IMR-90 (cell line): ENCODE data around the gene OTUB2. TPM values are rescaled to one million over a fixed set of nuclear protein-coding genes. Genes with fewer than 3 reads are reported as not detected.

Source experiments
- ATAC-seq: fragments of 200-7000 bp; cut with Tn5 transposase; 2 replicates; pipeline ENCODE4 v1.9.1; 2020; ENCODE audit warnings: low read depth, mild to moderate bottlenecking, moderate library complexity
- BruUV-seq: library from RNA; stranded (reverse); fragments of 400-500 nt; replicated peaks from 2 replicates; lab custom pipeline; 2021; lab: Mats Ljungman, UMichigan
- CTCF ChIA-PET: fragments of 300-600 bp; formaldehyde crosslinking; extraction: SDS; loops from one replicate; lab custom pipeline; 2021; ENCODE audit warnings: antibody characterized with exemption; lab: Yijun Ruan, JAX
- POLR2A ChIA-PET: fragments of 300-600 bp; sonication (Branson Sonifier 250); formaldehyde crosslinking; loops from one replicate; lab custom pipeline; 2022; ENCODE audit warnings: antibody characterized with exemption; ENCODE audit not compliant: unreplicated experiment; lab: Charles Lee
- DNase-seq: peaks from one replicate; pipeline ENCODE4 v3.0.0; 2013
- H2AFZ ChIP-seq: replicated peaks from 2 replicates; pipeline ENCODE3; 2013; ENCODE audit warnings: low read length, mild to moderate bottlenecking; ENCODE audit not compliant: poor library complexity
- H2AK5ac ChIP-seq: 2 replicates; pipeline ENCODE4 v1.6.1; 2013; ENCODE audit warnings: low read depth, low read length, inconsistent platforms
- H2AK9ac ChIP-seq: replicated peaks from 2 replicates; pipeline ENCODE3; 2013; ENCODE audit warnings: mild to moderate bottlenecking, low read depth, low read length, moderate library complexity; ENCODE audit not compliant: poor library complexity
- H2BK120ac ChIP-seq: 2 replicates; pipeline ENCODE4 v1.6.1; 2013; ENCODE audit warnings: low read depth, low read length, inconsistent platforms
- H2BK15ac ChIP-seq: 3 replicates; pipeline ENCODE4 v1.6.1; 2013; ENCODE audit warnings: low read depth, low read length, inconsistent platforms
- H2BK20ac ChIP-seq: 2 replicates; pipeline ENCODE4 v1.6.1; 2013; ENCODE audit warnings: low read depth, mild to moderate bottlenecking, inconsistent platforms, low read length, moderate library complexity
- H2BK5ac ChIP-seq: 2 replicates; pipeline ENCODE4 v1.6.1; 2013; ENCODE audit warnings: mild to moderate bottlenecking, low read depth, low read length, inconsistent platforms; ENCODE audit not compliant: poor library complexity, severe bottlenecking
- H3K14ac ChIP-seq: replicated peaks from 2 replicates; pipeline ENCODE4 v1.6.1; 2013; ENCODE audit warnings: low read depth, low read length, inconsistent platforms
- H3K18ac ChIP-seq: 2 replicates; pipeline ENCODE4 v1.6.1; 2013; ENCODE audit warnings: low read depth, low read length, control low read depth
- H3K23ac ChIP-seq: 2 replicates; pipeline ENCODE4 v1.6.1; 2013; ENCODE audit warnings: low read depth, low read length, inconsistent platforms
- H3K27ac ChIP-seq: 2 replicates; pipeline ENCODE4 v1.5.1; 2013; ENCODE audit warnings: mild to moderate bottlenecking, control low read depth, low read length; ENCODE audit not compliant: insufficient read depth
- H3K27me3 ChIP-seq: 2 replicates; pipeline ENCODE4 v1.6.1; 2013; ENCODE audit warnings: low read length; ENCODE audit not compliant: control insufficient read depth, insufficient read depth
- H3K36me3 ChIP-seq: 2 replicates; pipeline ENCODE4 v1.6.1; 2013; ENCODE audit warnings: low read length, mixed read lengths; ENCODE audit not compliant: control insufficient read depth, insufficient read depth
- H3K4ac ChIP-seq: 2 replicates; pipeline ENCODE4 v1.6.1; 2013; ENCODE audit warnings: low read depth, low read length, inconsistent platforms
- H3K4me1 ChIP-seq: 2 replicates; pipeline ENCODE4 v1.6.1; 2013; ENCODE audit warnings: low read length, mixed read lengths; ENCODE audit not compliant: control insufficient read depth, insufficient read depth
- H3K4me2 ChIP-seq: 2 replicates; pipeline ENCODE4 v1.6.1; 2013; ENCODE audit warnings: low read depth, mild to moderate bottlenecking, control low read depth, low read length, moderate library complexity
- H3K4me3 ChIP-seq: 2 replicates; pipeline ENCODE4 v1.5.1; 2013; ENCODE audit warnings: low read depth, mild to moderate bottlenecking, control low read depth, low read length, moderate library complexity; ENCODE audit not compliant: insufficient read depth
- H3K56ac ChIP-seq: 2 replicates; pipeline ENCODE4 v1.6.1; 2013; ENCODE audit warnings: low read length, inconsistent platforms; ENCODE audit not compliant: insufficient read depth; ENCODE audit errors: extremely low read depth
- H3K79me1 ChIP-seq, 2 experiments: 2 replicates each; pipeline ENCODE4 v1.6.1; 2013; ENCODE audit warnings: low read length in 2 of 2, inconsistent platforms in 1 of 2, low read depth in 1 of 2
- H3K9ac ChIP-seq: 2 replicates; pipeline ENCODE4 v1.6.1; 2013; ENCODE audit warnings: low read depth, low read length, control low read depth
- H3K9me1 ChIP-seq: 2 replicates; pipeline ENCODE4 v1.6.1; 2013; ENCODE audit warnings: low read length, inconsistent platforms; ENCODE audit not compliant: insufficient read depth
- H3K9me3 ChIP-seq: 2 replicates; pipeline ENCODE4 v1.6.1; 2013; ENCODE audit warnings: low read length; ENCODE audit not compliant: control insufficient read depth, insufficient read depth
- H4K20me1 ChIP-seq: 2 replicates; pipeline ENCODE4 v1.6.1; 2013; ENCODE audit warnings: low read length, inconsistent platforms; ENCODE audit not compliant: insufficient read depth
- H4K5ac ChIP-seq: 2 replicates; pipeline ENCODE4 v1.6.1; 2013; ENCODE audit warnings: mild to moderate bottlenecking, low read depth, low read length, control low read depth
- H4K8ac ChIP-seq, 2 experiments: 2 replicates each; pipeline ENCODE4 v1.6.1; 2013; ENCODE audit warnings: low read depth in 2 of 2, low read length in 2 of 2, control low read depth in 1 of 2, inconsistent platforms in 1 of 2
- H4K91ac ChIP-seq: 2 replicates; pipeline ENCODE4 v1.6.1; 2013; ENCODE audit warnings: low read depth, low read length, inconsistent platforms; ENCODE audit not compliant: insufficient read depth
- BHLHE40 ChIP-seq: fragments of 150-350 bp; IDR thresholded peaks from 2 replicates; pipeline ENCODE4 v1.6.1; 2016; ENCODE audit warnings: mild to moderate bottlenecking, low read depth, low read length
- CEBPB ChIP-seq: IDR thresholded peaks from 2 replicates; pipeline ENCODE4 v1.6.1; 2012; ENCODE audit warnings: low read depth, low read length, improper control_type of control experiment
- CHD1 ChIP-seq: IDR thresholded peaks from 2 replicates; pipeline ENCODE4 v1.6.1; 2012; ENCODE audit warnings: low read depth, low read length, improper control_type of control experiment
- ELK1 ChIP-seq: fragments of 150-350 bp; IDR thresholded peaks from 2 replicates; pipeline ENCODE4 v1.6.1; 2016; ENCODE audit warnings: low read depth, mild to moderate bottlenecking, low read length, moderate library complexity, borderline replicate concordance
- FOS ChIP-seq: fragments of 150-350 bp; IDR thresholded peaks from 2 replicates; pipeline ENCODE4 v1.6.1; 2016; ENCODE audit warnings: low read depth, low read length
- MAFK ChIP-seq: IDR thresholded peaks from 2 replicates; pipeline ENCODE4 v1.6.1; 2012; ENCODE audit warnings: low read depth, low read length, improper control_type of control experiment
- MAZ ChIP-seq: IDR thresholded peaks from 2 replicates; pipeline ENCODE4 v1.6.1; 2012; ENCODE audit warnings: low read depth, mild to moderate bottlenecking, low read length, improper control_type of control experiment, moderate library complexity, borderline replicate concordance
- MXI1 ChIP-seq: IDR thresholded peaks from 2 replicates; pipeline ENCODE4 v1.6.1; 2012; ENCODE audit warnings: low read depth, mild to moderate bottlenecking, low read length, moderate library complexity, borderline replicate concordance
- NFE2L2 ChIP-seq: fragments of 150-350 bp; IDR thresholded peaks from 2 replicates; pipeline ENCODE4 v1.6.1; 2016; ENCODE audit warnings: low read depth, mild to moderate bottlenecking, low read length
- POLR2A ChIP-seq: IDR thresholded peaks from 2 replicates; pipeline ENCODE4 v1.6.1; 2012; ENCODE audit warnings: mild to moderate bottlenecking, low read depth, low read length
- RAD21 ChIP-seq: IDR thresholded peaks from 2 replicates; pipeline ENCODE4 v1.6.1; 2012; ENCODE audit warnings: low read length, improper control_type of control experiment
- RCOR1 ChIP-seq: IDR thresholded peaks from 2 replicates; pipeline ENCODE4 v1.6.1; 2012; ENCODE audit warnings: mild to moderate bottlenecking, low read length, improper control_type of control experiment; ENCODE audit not compliant: insufficient replicate concordance
- RFX5 ChIP-seq: IDR thresholded peaks from 2 replicates; pipeline ENCODE4 v1.8.0; 2012; ENCODE audit warnings: low read depth, mild to moderate bottlenecking, low read length, moderate library complexity
- SMC3 ChIP-seq: fragments of 150-350 bp; IDR thresholded peaks from 2 replicates; pipeline ENCODE4 v1.6.1; 2016; ENCODE audit warnings: low read depth, mild to moderate bottlenecking, antibody characterized with exemption, low read length, moderate library complexity
- WGBS, 2 experiments: methylation state at CpG; one replicate each; pipeline versions ENCODE4 v1.1.5 to v1.1.7; 2013; ENCODE audit warnings: missing lambda C conversion rate in 2 of 2; ENCODE audit not compliant: insufficient read length in 1 of 2; ENCODE audit errors: extremely low coverage in 2 of 2; 5-methylcytosine and 5-hydroxymethylcytosine counted together
- dilution Hi-C: fragments of 300-500 bp; cut with HindIII; formaldehyde crosslinking; loops from one replicate; pipeline ENCODE4 v1.14.3; 2018; ENCODE audit warnings: low sequenced_read_pairs; ENCODE audit not compliant: unreplicated experiment
- in situ Hi-C: fragments of 300-500 bp; cut with MboI; formaldehyde crosslinking; loops from 3 replicates; pipeline ENCODE4 v1.14.3; 2019; ENCODE audit warnings: low sequenced_read_pairs, inconsistent platforms, mixed read lengths
- intact Hi-C: fragments of 100-400 bp; cut with micrococcal nuclease; formaldehyde crosslinking; loops from 2 replicates; pipeline ENCODE4 v1.10.0; 2022
- polyA plus RNA-seq, 3 experiments: library from polyadenylated mRNA; depleted of rRNA; stranded (reverse); fragments of >200 nt; gene quantifications; 2 replicates each; pipeline ENCODE4 v1.2.3, GENCODE V29; 2012; ENCODE audit warnings: low replicate concordance in 1 of 3
- total RNA-seq: library from RNA; depleted of rRNA; stranded (reverse); fragments of >200 nt; gene quantifications from 2 replicates; pipeline ENCODE4 v1.2.3, GENCODE V29; 2012
- TF ChIP-seq, protein P1 (sequence below): conservative IDR thresholded peaks from 2 replicates; pipeline ENCODE4 v1.5.1; 2012; ENCODE audit warnings: mild to moderate bottlenecking, low read depth, low read length, improper control_type of control experiment

Gene OTUB2
- total and polyA plus RNA-seq, 2 of the 4 experiments (the other 2 are of a cell fraction) = 1.1 to 2.5 TPM

DNA sequence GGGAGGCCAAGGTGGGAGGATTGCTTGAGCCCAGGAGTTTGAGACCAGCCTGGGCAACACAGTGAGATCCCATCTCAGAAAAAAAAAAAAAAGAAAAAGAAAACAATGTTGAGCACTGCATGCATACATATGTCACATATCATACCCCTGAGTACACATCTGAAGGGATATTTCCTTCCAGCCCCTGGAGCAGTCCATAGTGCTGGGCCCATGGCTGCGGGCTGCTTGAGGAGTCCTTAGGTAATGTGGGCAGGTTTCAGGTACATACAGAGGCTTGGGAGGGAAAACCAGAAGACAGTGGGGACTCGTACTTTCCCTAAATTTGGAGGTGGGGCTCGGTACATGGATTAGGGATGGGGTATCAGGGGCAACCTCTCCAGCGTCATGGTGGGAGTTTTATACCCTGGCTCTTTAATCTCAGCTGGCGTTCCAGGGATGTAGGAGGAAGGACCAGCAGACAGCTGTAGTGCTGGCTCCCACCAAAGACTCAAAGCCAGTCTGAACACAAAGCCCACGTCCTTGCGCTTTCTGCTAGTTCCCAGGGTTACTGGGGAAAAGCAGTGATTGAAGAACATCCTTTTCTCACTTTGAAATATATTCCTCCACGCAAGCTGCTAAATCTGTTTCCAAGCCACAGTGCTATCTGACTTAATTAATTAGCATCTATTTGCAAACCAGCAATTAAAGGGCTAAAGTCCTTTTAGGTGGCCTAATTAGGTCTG, 5.2 kb downstream of the OTUB2 start:
- no peak overlapping the region for H3K4me2 ChIP-seq
- H4K20me1 ChIP-seq = no peaks in the 10 kb centered on the region
- in situ Hi-C loops (no loop called here), dilution Hi-C loops (no loop called here), intact Hi-C loops (no loop called here)
- no peaks in the 10 kb centered on the region for H3K36me3 ChIP-seq
- no peak overlapping the region for H4K91ac ChIP-seq
- no peaks in the 10 kb centered on the region for H3K27me3 ChIP-seq
- H3K9me3 ChIP-seq = no peaks in the 10 kb centered on the region
- H2AK9ac ChIP-seq = no peak overlapping the region
- H3K27ac ChIP-seq = no peak overlapping the region
- no peak overlapping the region for H3K4me3 ChIP-seq
- ChIA-PET CTCF (interaction anchor here (0.6 to 6.7 kb wide), 2 partner anchors 105 to 149 kb away, joined by 3 to 68 read pairs; no protein-coding TSS in a partner anchor), POLR2A (no interaction called here)
- H3K79me1 ChIP-seq = 0 out of 4 replicates have a peak, but pooled peaks cover 0 to 4% of the 10 kb centered on the region in 2 experiments
- no peak overlapping the region for H4K8ac ChIP-seq
- no peak overlapping the region for H4K5ac ChIP-seq
- no peak overlapping the region for H3K18ac ChIP-seq
- no peak overlapping the region for H2AFZ ChIP-seq
- H2BK15ac ChIP-seq = no peak overlapping the region
- 100% methylated on average over 1 of the region's 8 CpGs; no CpG with 5 or more reads in 1 of the 2 experiments for WGBS, 2 experiments
- no peak overlapping the region for H3K14ac ChIP-seq
- ATAC-seq (no peak), DNase-seq (no peak)
- no peak overlapping the region for H3K56ac ChIP-seq
- H2AK5ac ChIP-seq = no peak overlapping the region
- H3K9ac ChIP-seq = no peak overlapping the region
- BruUV-seq = no TSS peak
- no peak overlapping the region for H2BK120ac ChIP-seq
- H2BK20ac ChIP-seq = no peak overlapping the region
- 0 out of 2 replicates have a peak, but pooled peaks cover 5% of the 10 kb centered on the region for H3K9me1 ChIP-seq
- no peak overlapping the region for H3K23ac ChIP-seq
- H3K4me1 ChIP-seq = no peaks in the 10 kb centered on the region; the same call in 1 of the 2 replicates
- H2BK5ac ChIP-seq = no peak overlapping the region
- H3K4ac ChIP-seq = no peak overlapping the region
- TF ChIP-seq SMC3 (no peak), BHLHE40 (no peak), CHD1 (no peak), NFE2L2 (no peak), RCOR1 (no peak), RFX5 (no peak), MAFK (no peak), MXI1 (no peak), MAZ (no peak), ELK1 (no peak), CEBPB (no peak), POLR2A (no peak), RAD21 (no peak), FOS (no peak)
- TF ChIP-seq, protein P1, sequence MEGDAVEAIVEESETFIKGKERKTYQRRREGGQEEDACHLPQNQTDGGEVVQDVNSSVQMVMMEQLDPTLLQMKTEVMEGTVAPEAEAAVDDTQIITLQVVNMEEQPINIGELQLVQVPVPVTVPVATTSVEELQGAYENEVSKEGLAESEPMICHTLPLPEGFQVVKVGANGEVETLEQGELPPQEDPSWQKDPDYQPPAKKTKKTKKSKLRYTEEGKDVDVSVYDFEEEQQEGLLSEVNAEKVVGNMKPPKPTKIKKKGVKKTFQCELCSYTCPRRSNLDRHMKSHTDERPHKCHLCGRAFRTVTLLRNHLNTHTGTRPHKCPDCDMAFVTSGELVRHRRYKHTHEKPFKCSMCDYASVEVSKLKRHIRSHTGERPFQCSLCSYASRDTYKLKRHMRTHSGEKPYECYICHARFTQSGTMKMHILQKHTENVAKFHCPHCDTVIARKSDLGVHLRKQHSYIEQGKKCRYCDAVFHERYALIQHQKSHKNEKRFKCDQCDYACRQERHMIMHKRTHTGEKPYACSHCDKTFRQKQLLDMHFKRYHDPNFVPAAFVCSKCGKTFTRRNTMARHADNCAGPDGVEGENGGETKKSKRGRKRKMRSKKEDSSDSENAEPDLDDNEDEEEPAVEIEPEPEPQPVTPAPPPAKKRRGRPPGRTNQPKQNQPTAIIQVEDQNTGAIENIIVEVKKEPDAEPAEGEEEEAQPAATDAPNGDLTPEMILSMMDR = no peak
